ENCODE data around the gene CTAGE1.
"Not testable (repeated sequence)": the region's sequence is repeated elsewhere in the genome, so short reads cannot be mapped to it uniquely, and the experiment has no call there.

The CTAGE1 gene

GRCh38 chr18:22434973-22435608 lies 17.4 kb upstream of the CTAGE1 start:
- DNase-seq: peak in 1 of 2 experiments; percentile 12

- DNase-seq: peak; percentile 42 to 70
Measured at GRCh38 chr18:22433956-22434355, 16.2 kb upstream of the CTAGE1 start.

DNA sequence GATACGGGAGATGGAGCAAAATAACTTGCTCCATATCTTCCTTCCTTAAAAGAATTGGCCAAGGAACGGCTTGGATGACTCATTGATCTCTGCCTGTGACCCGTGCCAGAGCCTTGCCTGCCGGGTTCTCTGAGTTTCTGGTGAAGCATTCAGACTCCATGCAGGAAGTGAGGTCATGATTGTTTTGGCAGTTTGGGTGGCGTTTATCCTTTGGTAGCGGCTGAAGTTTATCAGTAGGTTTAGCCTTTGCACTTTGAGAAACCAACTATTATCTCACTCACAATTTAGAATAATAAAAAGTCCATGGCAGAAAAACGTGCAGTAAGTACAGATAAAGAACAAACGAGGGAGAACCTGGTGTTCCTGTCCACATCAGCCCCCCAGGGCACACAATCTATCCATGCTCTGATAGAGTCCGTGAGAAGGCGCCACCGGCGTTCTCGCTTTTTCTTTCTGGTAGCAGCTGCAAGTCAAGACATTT lies 15.0 kb upstream of the CTAGE1 start:
- no peak for DNase-seq

GRCh38 chr18:22429564-22429963 lies 11.8 kb upstream of the CTAGE1 start:
- DNase-seq: no peak

- no peak for DNase-seq
Measured at GRCh38 chr18:22428672-22429071, 11.0 kb upstream of the CTAGE1 start.

DNA sequence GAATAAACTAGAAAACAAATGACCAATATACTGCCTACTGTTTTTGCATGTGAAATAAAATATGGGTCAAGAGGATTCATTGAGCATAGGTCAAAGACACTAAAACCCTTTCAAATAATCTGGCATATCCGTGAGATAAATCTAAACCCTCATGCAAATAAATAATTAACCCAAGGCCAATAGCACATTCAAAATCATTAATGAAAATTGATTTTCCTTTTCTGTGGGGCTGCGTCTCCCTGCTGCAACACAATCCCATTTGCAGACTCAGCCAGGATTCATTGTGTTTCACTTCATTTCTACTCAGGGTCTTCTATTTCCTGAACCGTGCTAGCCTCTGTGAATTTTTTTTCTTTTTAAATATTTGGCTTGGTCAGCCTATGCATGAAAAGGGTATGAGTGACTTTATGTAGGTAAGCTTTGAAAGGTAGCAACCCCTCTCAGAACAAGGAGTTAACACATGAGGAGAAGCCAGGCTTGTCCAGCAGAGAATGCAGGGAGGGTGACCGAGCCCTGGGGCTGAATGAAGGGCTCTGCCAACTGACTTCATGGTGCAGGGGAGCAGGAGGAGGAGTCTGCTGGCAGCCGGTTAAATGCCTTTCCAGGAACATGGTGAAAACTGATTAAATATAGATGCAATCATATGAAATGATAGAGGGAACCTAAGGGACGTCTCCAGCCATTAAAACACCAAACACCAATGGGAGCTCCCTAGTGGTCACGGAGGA lies 10.3 kb upstream of the CTAGE1 start:
- DNase-seq: no peak

DNA sequence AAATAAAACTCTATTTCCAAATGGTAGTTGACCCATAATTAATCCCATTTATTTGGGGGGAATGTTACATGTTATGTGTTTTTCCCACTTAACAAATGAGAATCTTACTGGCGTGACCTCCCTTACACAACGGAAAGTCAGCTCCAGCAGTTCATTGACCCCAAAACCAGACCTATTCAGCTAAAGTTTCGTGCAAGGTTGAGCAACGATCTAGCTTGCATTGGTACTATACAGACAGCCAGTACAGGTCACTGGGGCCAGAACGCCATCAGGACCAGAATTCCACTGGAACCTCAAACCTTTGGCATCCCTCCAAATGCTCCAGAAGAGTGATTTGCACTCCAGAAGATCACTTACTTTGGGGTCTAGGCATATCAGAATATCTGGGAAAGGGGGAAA lies 6.8 kb upstream of the CTAGE1 start:
- no peak for DNase-seq

DNA sequence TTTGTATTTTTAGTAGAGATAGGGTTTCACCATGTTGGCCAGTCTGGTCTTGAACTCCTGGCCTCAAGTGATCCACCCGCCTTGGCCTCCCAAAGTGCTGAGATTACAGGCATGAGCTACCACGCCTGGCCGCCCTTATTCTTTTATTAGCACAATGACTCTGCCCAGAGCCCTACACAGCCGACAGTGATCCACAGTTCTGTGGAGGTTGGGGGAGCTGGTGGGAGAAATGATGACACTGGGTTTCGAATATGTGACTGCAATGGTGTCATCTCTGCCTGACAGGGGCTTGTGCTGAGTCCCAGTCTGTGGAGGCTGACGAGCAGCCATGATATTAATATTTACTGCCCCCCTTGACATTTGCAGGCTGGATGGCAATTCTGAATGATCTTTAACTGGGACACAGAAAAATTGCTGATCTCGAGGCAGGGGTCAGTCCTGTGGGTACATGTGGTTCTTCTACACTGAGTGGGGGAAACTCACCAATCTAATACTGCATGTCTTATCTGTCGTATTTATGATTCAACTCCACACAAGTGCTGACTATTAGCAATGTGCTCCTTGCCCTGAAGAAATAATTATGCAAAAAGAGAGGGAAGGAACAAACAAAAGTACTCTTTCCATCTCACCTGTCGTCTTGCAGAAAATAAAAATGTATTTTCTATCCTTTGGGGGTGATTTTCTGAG lies 6.3 kb upstream of the CTAGE1 start:
- DNase-seq: no peak

- DNase-seq: no peak
Measured at GRCh38 chr18:22422909-22423548, 5.3 kb upstream of the CTAGE1 start.

GRCh38 chr18:22420652-22421051 lies 2.9 kb upstream of the CTAGE1 start:
- DNase-seq: no peak

GRCh38 chr18:22412176-22412911 lies 5.4 kb downstream of the CTAGE1 start:
- no peak for DNase-seq

DNA sequence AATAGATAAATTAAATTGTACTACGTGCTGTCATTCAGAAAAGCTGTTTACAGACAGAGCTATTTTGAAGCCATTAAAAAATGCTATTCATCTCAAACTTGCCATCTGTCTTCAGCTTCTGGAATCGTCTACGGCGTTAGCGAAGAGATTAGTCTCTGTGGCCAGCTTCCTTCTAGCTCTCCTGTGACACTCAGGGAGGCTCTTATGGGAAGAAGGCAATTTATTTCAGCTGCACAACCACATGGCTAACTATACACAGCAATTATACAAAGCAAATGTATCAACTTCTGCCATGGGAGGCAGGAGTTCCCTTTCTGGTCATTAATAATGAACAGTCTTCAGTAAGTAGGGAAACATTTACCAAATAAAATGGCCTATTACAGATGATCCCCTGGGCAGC lies 6.3 kb downstream of the CTAGE1 start:
- peak in 1 of 2 experiments; percentile 64 for DNase-seq

GRCh38 chr18:22410126-22410525 lies 7.6 kb downstream of the CTAGE1 start:
- DNase-seq: no peak

DNA sequence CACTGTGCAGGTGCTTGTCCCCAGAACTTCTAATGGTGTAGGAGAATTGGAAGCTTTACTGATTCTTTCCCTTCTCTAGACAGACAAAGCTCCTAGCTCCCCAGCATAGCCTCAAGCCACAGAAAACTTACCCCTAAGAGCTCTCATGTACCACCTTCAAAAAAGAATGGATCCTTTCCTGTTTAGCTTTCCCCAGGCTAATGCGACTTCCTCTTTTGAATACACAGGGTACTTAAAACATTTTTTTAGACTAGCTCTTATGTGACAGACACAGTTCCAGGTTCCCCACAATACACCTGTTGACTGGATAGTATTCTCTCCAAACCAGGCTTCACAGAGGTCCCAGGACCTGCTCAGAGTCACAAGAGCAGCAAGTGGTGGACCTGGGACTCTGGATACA lies 8.3 kb downstream of the CTAGE1 start:
- DNase-seq: no peak

DNA sequence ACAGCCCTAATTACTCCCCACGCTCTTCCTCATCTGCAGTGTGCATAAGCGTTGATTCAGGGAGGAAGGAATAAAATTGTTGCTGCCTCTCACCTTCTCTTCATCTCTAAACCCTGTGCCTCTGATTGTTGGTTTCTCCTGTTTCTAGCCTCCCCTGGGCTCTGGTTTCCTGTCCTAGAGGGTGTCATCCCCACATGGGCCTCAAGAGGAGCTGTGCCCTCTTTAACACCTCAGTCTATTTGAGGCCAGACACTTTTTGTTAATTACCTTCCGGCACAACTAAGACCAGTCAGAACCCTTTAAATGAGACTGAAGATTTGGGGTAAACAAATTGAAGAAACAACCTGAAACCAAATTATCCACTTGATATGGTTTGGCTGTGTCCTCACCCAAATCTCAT lies 9.7 kb downstream of the CTAGE1 start:
- no peak for DNase-seq

DNA sequence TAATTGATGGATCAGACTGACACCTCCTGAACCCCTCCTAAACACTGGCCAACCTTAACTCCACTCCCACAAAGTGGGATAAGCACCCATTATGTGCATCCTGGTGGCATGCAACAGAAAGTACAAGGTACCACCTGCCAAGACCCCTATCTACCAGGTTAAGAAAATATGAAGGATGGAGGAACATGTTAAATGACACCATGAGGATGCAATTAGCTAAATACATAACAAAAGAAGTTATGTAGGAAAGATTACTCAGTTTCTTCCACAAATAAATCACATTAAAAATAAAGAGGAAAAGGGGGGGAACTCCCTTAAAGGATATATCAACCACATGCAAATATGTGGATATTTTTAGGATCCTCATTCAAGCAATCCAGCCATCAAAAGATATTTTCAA lies 12.6 kb downstream of the CTAGE1 start:
- no peak for DNase-seq

DNA sequence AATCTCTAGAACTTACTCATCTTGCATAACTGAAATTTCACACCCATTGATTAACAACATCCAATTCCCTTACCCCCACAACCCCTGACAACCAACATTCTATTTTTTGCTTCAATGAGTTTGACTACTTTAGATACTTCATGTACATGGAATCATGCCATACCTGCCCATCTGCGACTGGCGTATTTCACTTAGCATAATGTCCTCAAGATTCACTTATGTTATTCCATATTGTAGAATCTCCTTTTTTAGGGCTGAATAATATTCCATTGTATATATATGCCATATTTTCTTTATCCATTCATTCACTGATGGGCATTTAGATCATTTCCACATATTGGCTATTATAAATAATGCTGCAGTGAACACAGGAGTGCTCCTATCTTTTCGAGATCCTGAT lies 13.8 kb downstream of the CTAGE1 start:
- no peak for DNase-seq

DNA sequence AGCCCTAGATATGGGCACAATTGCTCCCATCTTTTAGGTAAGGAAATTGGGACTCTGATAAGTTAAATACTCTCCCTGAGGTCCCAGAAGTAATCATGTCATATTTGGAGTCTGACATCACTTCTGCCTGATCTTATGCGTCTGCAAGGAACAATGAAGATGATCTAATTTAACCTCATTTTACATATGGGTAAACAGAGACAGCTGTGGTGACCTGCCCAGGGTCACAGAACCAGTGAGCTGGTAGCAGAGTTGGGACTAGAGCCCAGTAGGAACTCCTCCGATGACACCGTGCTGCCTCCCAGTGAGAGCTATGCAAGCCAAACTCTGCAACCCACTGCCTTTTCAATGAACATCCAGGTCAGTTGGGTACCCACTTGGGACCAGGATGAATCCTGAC lies 17.8 kb downstream of the CTAGE1 start:
- DNase-seq: no peak

DNA sequence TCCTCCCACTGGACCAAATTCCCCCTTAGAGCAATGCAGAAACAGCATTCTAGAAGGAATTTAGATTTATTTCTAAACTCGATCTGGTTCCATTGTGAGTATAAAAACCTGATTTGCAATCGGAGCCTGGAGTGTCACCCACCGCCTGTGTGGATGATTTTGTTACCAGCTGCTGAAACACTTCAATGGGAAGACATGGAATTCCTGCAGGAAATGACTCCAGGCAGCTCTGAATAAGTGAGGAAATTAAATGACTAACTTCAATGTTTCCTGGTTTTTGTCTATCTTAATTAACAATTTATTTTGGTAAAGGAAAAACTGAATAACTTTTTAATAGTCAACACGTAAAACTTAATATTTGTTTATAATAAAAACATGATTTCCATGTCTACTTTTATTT lies 19.3 kb downstream of the CTAGE1 start:
- DNase-seq: no peak

DNA sequence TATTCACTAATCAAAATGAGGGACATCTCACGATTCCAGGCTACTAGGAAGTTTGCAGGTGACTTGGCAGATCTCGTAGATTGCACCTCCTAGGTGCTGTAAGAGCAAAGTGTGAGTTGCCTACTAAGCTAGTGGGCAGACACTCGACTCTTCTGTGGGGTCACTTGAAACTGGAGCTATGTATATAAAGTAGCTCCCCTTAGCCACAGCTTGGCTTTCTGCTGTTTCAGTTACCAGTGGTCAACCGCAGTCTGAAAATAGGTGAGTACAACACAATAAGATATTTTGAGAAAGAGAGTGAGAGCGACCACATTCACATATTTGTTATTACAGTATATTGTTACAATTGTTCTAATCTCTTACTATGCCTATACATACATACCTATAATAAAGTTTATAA lies 23.3 kb downstream of the CTAGE1 start:
- DNase-seq: no peak

DNA sequence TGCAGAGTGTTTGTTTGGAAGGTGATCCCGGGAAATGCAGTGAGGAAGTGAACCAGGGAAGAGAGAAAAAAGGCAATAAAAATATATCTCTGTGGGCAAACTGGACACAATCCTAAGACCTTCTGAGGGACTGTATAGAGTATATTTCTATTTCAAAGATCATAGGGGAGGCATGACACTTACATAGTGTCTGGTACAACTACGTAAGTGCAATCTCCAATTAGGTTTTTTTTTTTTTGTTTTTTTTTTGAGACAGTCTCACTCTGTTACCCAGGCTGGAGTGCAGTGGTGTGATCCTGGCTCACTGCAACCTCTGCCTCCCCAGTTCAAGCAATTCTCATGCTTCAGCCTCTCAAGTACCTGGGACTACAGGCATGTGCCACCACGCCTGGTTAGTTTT lies 24.6 kb downstream of the CTAGE1 start:
- DNase-seq: not testable (repeated sequence)

DNA sequence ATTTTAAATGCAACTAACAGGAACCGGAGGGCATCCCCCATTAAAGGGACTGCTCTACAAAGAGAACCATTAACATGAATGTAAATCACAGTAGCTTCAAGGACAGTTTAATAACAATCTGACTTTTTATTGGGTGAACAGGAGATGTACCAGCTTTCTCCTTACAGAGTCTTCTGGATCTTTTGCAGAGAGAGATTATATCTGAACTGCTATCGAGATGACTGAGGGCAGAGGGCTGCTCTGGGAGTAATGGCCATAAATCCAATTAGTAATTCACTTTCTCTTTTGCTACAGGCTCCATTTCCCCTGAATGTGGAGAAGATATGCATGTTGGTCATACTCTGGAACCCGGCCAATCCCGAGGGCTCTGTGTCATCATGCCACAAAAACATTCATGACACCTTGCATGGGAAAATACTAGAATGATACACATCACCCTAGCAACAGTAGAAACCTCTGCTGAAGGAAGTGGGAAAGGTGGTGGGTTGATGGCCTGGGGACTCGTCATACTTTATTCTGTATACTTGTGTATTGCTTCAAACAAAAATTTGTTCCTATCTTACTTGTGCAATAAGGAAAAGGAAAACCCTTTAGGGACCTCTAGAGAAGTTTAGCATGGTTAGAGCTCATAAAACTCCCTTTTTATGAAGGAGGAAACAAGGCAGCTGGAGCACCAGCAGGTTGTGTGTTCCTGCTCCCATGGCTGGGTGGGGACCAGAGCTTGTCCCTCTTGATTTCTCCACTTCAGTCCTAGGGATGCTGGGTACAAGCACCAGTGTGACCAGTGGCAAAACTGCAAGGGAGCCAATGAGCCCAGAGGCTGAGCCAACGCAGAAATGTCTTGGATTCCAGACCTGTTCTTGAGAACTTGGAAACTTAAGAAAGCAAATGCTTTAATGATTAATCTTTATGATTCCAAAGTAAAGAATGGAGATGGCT lies 26.0 kb downstream of the CTAGE1 start:
- no peak for DNase-seq
